Thyroid gland (tissue), 4 donors: ENCODE measurements around the gene C5orf24. TPM values are rescaled to one million over a fixed set of nuclear protein-coding genes. Genes with fewer than 3 reads are reported as not detected.

Source experiments
- DNase-seq, 2 donors: peaks; one replicate each; pipeline ENCODE4 v3.0.0-alpha.2; 2019
- H3K27ac ChIP-seq, 3 donors: fragments of 200-600 bp; sonication (generic); 1 replicate in 2 of 3; 2 replicates in 1 of 3; pipeline ENCODE4 v1.5.1; 2016 to 2019; ENCODE audit warnings: mild to moderate bottlenecking in 1 of 3, moderate library complexity in 1 of 3
- H3K27me3 ChIP-seq: fragments of 200-600 bp; sonication (generic); one replicate; pipeline ENCODE4 v1.5.1; 2019
- H3K36me3 ChIP-seq, 2 donors: fragments of 200-600 bp; sonication (generic); one replicate each; pipeline ENCODE4 v1.5.1; 2016 to 2019
- H3K4me1 ChIP-seq, 2 donors: fragments of 200-600 bp; sonication (generic); one replicate each; pipeline ENCODE4 v1.5.1; 2017 to 2019
- H3K4me3 ChIP-seq, 3 donors: fragments of 200-600 bp; sonication (generic); replicated peaks in 1 of 3; 1 replicate in 2 of 3; 2 replicates in 1 of 3; pipeline ENCODE4 v1.5.1; 2016; ENCODE audit warnings: mild to moderate bottlenecking in 1 of 3
- H3K9me3 ChIP-seq: fragments of 200-600 bp; sonication (generic); one replicate; pipeline ENCODE4 v1.5.1; 2017
- CTCF ChIP-seq, 6 experiments: fragments of 200-600 bp in 3 of 6; fragments of 450-650 bp in 3 of 6; sonication (generic) in 3 of 6; IDR thresholded peaks; one replicate each; pipeline ENCODE4 v1.5.1; 2016 to 2019; ENCODE audit warnings: antibody characterized with exemption in 6 of 6, mild to moderate bottlenecking in 2 of 6, inconsistent platforms in 1 of 6, moderate library complexity in 1 of 6
- POLR2A ChIP-seq, 2 donors: fragments of 450-650 bp; IDR thresholded peaks; one replicate each; pipeline ENCODE4 v1.6.1; 2017; ENCODE audit warnings: antibody characterized with exemption in 2 of 2, mild to moderate bottlenecking in 2 of 2, moderate library complexity in 1 of 2
- WGBS, 2 donors: methylation state at CpG; one replicate each; pipeline ENCODE4 v1.1.5; 2017; 5-methylcytosine and 5-hydroxymethylcytosine counted together
- intact Hi-C: fragments of 100-400 bp; cut with DNase I; formaldehyde crosslinking; loops from one replicate; pipeline ENCODE4 v1.15.1; 2023
- total RNA-seq, 4 donors: library from RNA; depleted of rRNA; stranded (reverse); fragments of >200 nt; gene quantifications; one replicate each; pipeline ENCODE4 v1.2.3, GENCODE V29; 2016

The C5orf24 gene
- total RNA-seq, 4 donors from 2014 or later, result 52.5 to 66.6 (median 61.0) TPM

GRCh38 chr5:134887593-134888159, 41.9 kb downstream of the C5orf24 start:
- peaks cover 4 to 6% of the 10 kb centered on the region in 2 donors for H3K36me3 ChIP-seq
- no peaks in the 10 kb centered on the region for H3K9me3 ChIP-seq
- H3K27me3 ChIP-seq, result no peaks in the 10 kb centered on the region
- no peak overlapping the region for H3K27ac ChIP-seq
- H3K4me3 ChIP-seq, result no peak overlapping the region
- 89 to 90% methylated on average over 14 of the region's 14 CpGs for WGBS, 2 donors
- no peak for DNase-seq
- peaks cover 11 to 16% of the 10 kb centered on the region in 2 donors for H3K4me1 ChIP-seq
- TF ChIP-seq CTCF (IDR thresholded peaks at IDR 0.05) (no peak), POLR2A (IDR thresholded peaks at IDR 0.05) (no peak)
- intact Hi-C loops, result no loop called here

- H3K9me3 ChIP-seq, result no peaks in the 10 kb centered on the region
- WGBS, 2 donors, result 89 to 92% methylated on average over 8 of the region's 8 CpGs
- TF ChIP-seq POLR2A (IDR thresholded peaks at IDR 0.05), result no peak
- no peak for TF ChIP-seq CTCF (IDR thresholded peaks at IDR 0.05)
- no peaks in the 10 kb centered on the region for H3K27me3 ChIP-seq
- peaks cover 8 to 11% of the 10 kb centered on the region in 2 donors for H3K4me1 ChIP-seq
- peaks cover 4 to 6% of the 10 kb centered on the region in 2 donors for H3K36me3 ChIP-seq
- intact Hi-C loops, result no loop called here
- peak overlapping the region in 1 of 3 donors; percentile 5 for H3K27ac ChIP-seq
- DNase-seq, result no peak
- no peak overlapping the region for H3K4me3 ChIP-seq
Observed at GRCh38 chr5:134889335-134889734, 43.6 kb downstream of the C5orf24 start.

- Histone ChIP-seq H3K27me3 (no peaks in the 10 kb centered on the region), H3K4me3 (no peak overlapping the region), H3K9me3 (no peaks in the 10 kb centered on the region), H3K27ac (no peak overlapping the region), H3K4me1 (peaks cover 0 to 3% of the 10 kb centered on the region in 2 donors), H3K36me3 (peaks cover 4 to 6% of the 10 kb centered on the region in 2 donors)
- DNase-seq, result no peak
- 100% methylated on average over 1 of the region's 1 CpG for WGBS, 2 donors
- intact Hi-C loops, result no loop called here
- no peak for TF ChIP-seq CTCF (IDR thresholded peaks at IDR 0.05)
- TF ChIP-seq POLR2A (IDR thresholded peaks at IDR 0.05), result no peak
Observed at GRCh38 chr5:134891473-134891872, 45.7 kb downstream of the C5orf24 start.

GRCh38 chr5:134892282-134892681, 46.5 kb downstream of the C5orf24 start:
- Histone ChIP-seq H3K36me3 (peaks cover 6 to 9% of the 10 kb centered on the region in 2 donors), H3K27ac (no peak overlapping the region), H3K4me3 (no peak overlapping the region), H3K27me3 (no peaks in the 10 kb centered on the region), H3K4me1 (no peaks in the 10 kb centered on the region), H3K9me3 (no peaks in the 10 kb centered on the region)
- intact Hi-C loops, result no loop called here
- TF ChIP-seq POLR2A (IDR thresholded peaks at IDR 0.05) (no peak), CTCF (IDR thresholded peaks at IDR 0.05) (no peak)
- no peak for DNase-seq
- WGBS, 2 donors, result 96% methylated on average over 3 of the region's 3 CpGs

- 91 to 94% methylated on average over 2 of the region's 2 CpGs for WGBS, 2 donors
- peaks cover 6 to 15% of the 10 kb centered on the region in 2 donors for H3K36me3 ChIP-seq
- no peaks in the 10 kb centered on the region for H3K27me3 ChIP-seq
- H3K27ac ChIP-seq, result no peak overlapping the region
- no peak for DNase-seq
- H3K4me1 ChIP-seq, result no peaks in the 10 kb centered on the region
- no peaks in the 10 kb centered on the region for H3K9me3 ChIP-seq
- intact Hi-C loops, result no loop called here
- no peak overlapping the region for H3K4me3 ChIP-seq
- TF ChIP-seq CTCF (IDR thresholded peaks at IDR 0.05) (no peak), POLR2A (IDR thresholded peaks at IDR 0.05) (no peak)
Observed at GRCh38 chr5:134892926-134893325, 47.2 kb downstream of the C5orf24 start.
